NT2/D1 (cell line): ENCODE data around the gene AGPS.

Source experiments
- YY1 ChIP-seq: IDR thresholded peaks from 2 replicates; pipeline ENCODE4 v1.6.1; 2011; ENCODE audit not compliant: insufficient read length, insufficient read depth
- ZNF274 ChIP-seq: IDR thresholded peaks from 2 replicates; pipeline ENCODE4 v1.6.1; 2011; ENCODE audit warnings: mild to moderate bottlenecking, low read depth, low read length

DNA sequence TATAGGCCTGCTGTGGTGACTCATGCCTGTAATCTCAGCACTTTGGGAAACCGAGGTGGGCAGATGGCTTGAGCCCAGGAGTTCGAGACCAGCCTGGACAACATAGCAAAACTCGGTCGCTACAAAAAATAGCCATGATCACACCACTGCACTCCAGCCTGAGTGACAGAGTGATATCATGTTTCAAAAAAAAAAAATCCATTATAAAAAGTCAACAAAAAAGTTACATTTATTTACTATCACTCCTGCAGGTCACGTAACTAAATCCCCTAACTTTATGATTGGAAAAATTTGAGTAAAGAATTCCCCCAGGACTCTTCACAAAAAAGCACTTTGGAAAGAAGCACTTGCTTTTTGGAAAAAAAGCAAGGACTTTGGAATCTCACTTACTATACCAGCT is 46.4 kb upstream of the AGPS start:
- TF ChIP-seq YY1 (no peak), ZNF274 (no peak)
